Upper lobe of left lung (tissue), 6 donors: ENCODE results near the gene CFAP74. TPM values are rescaled to one million over a fixed set of nuclear protein-coding genes. Genes with fewer than 3 reads are reported as not detected.
"Not testable (repeated sequence)": the region's sequence is repeated elsewhere in the genome, so short reads cannot be mapped to it uniquely, and the experiment has no call there.

Experiments
- ATAC-seq, 2 donors: fragments of 200-7000 bp; cut with Tn5 transposase; one replicate each; pipeline ENCODE4 v1.9.1; 2022; ENCODE audit warnings: mild to moderate bottlenecking in 2 of 2, moderate library complexity in 2 of 2; ENCODE audit not compliant: low FRiP score in 2 of 2
- DNase-seq, 2 donors: peaks; one replicate each; pipeline ENCODE4 v3.0.0-alpha.2; 2019 to 2020
- H3K27ac ChIP-seq, 4 donors: fragments of 200-600 bp; sonication (generic); one replicate each; pipeline ENCODE4 v1.5.1; 2016 to 2019
- H3K27me3 ChIP-seq, 4 donors: fragments of 200-600 bp; sonication (generic); one replicate each; pipeline ENCODE4 v1.5.1; 2017 to 2019
- H3K36me3 ChIP-seq, 4 donors: fragments of 200-600 bp; sonication (generic); one replicate each; pipeline ENCODE4 v1.5.1; 2016 to 2019
- H3K4me1 ChIP-seq, 4 donors: fragments of 200-600 bp; sonication (generic); one replicate each; pipeline ENCODE4 v1.5.1; 2018 to 2019
- H3K4me3 ChIP-seq, 4 donors: fragments of 200-600 bp; sonication (generic); one replicate each; pipeline ENCODE4 v1.5.1; 2017 to 2019; ENCODE audit warnings: mild to moderate bottlenecking in 2 of 4, moderate library complexity in 1 of 4
- H3K9me3 ChIP-seq, 4 donors: fragments of 200-600 bp; sonication (generic); one replicate each; pipeline ENCODE4 v1.5.1; 2018 to 2019
- EP300 ChIP-seq, 4 donors: sonication (generic); formaldehyde crosslinking; IDR thresholded peaks; one replicate each; pipeline ENCODE4 v1.5.1; 2017; ENCODE audit warnings: antibody characterized with exemption in 4 of 4, control low read depth in 2 of 4
- POLR2A ChIP-seq, 4 donors: fragments of 450-650 bp; IDR thresholded peaks; one replicate each; pipeline ENCODE4 v1.5.1; 2016 to 2017; ENCODE audit warnings: antibody characterized with exemption in 4 of 4, mild to moderate bottlenecking in 2 of 4
- POLR2AphosphoS5 ChIP-seq, 2 donors: sonication (generic); formaldehyde crosslinking; IDR thresholded peaks; one replicate each; pipeline ENCODE4 v1.5.1; 2017; ENCODE audit warnings: antibody characterized with exemption in 2 of 2
- WGBS, 2 donors: methylation state at CpG; one replicate each; pipeline ENCODE4 v1.1.5; 2017 to 2018; 5-methylcytosine and 5-hydroxymethylcytosine counted together
- total RNA-seq, 6 donors: library from RNA; depleted of rRNA in 4 of 6; stranded (reverse); fragments of >200 nt in 4 of 6; gene quantifications; one replicate each; pipeline versions ENCODE4 v1.1.0 to v1.2.1, GENCODE V29; 2016 to 2021
- TF ChIP-seq, protein P1 (sequence below), 6 experiments: fragments of 450-650 bp in 4 of 6; fragments of 200-600 bp in 2 of 6; sonication (generic) in 2 of 6; IDR thresholded peaks; one replicate each; pipeline ENCODE4 v1.5.1; 2016 to 2019; ENCODE audit warnings: antibody characterized with exemption in 6 of 6
- donor health status: DM: no; HTN: no; CAD: no; lungs with moderate emphysema.
- donor health status: DM: no; HTN: yes; CAD: no; lungs with severe emphysema.

CFAP74 gene
- total RNA-seq, 6 donors from 2014 or later = 0.14 to 19.8 (median 6.2) TPM

- no peak overlapping the region for H3K27ac ChIP-seq
- no peaks in the 10 kb centered on the region for H3K4me1 ChIP-seq
- peak in 1 of 2 donors; percentile 62 for DNase-seq
- no peak for ATAC-seq
- no peaks in the 10 kb centered on the region for H3K36me3 ChIP-seq
- H3K27me3 ChIP-seq = no peaks in the 10 kb centered on the region
- no peak overlapping the region for H3K4me3 ChIP-seq
- TF ChIP-seq POLR2A (IDR thresholded peaks at IDR 0.05) (no peak), POLR2AphosphoS5 (IDR thresholded peaks at IDR 0.05) (no peak), EP300 (IDR thresholded peaks at IDR 0.05) (no peak)
- TF ChIP-seq, protein P1, sequence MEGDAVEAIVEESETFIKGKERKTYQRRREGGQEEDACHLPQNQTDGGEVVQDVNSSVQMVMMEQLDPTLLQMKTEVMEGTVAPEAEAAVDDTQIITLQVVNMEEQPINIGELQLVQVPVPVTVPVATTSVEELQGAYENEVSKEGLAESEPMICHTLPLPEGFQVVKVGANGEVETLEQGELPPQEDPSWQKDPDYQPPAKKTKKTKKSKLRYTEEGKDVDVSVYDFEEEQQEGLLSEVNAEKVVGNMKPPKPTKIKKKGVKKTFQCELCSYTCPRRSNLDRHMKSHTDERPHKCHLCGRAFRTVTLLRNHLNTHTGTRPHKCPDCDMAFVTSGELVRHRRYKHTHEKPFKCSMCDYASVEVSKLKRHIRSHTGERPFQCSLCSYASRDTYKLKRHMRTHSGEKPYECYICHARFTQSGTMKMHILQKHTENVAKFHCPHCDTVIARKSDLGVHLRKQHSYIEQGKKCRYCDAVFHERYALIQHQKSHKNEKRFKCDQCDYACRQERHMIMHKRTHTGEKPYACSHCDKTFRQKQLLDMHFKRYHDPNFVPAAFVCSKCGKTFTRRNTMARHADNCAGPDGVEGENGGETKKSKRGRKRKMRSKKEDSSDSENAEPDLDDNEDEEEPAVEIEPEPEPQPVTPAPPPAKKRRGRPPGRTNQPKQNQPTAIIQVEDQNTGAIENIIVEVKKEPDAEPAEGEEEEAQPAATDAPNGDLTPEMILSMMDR (IDR thresholded peaks at IDR 0.05) = no peak
- 89 to 94% methylated on average over 22 to 49 of the region's 61 CpGs for WGBS, 2 donors
- H3K9me3 ChIP-seq = no peaks in the 10 kb centered on the region
Measured at GRCh38 chr1:1979482-1980165, 24.0 kb downstream of the CFAP74 start.

DNA sequence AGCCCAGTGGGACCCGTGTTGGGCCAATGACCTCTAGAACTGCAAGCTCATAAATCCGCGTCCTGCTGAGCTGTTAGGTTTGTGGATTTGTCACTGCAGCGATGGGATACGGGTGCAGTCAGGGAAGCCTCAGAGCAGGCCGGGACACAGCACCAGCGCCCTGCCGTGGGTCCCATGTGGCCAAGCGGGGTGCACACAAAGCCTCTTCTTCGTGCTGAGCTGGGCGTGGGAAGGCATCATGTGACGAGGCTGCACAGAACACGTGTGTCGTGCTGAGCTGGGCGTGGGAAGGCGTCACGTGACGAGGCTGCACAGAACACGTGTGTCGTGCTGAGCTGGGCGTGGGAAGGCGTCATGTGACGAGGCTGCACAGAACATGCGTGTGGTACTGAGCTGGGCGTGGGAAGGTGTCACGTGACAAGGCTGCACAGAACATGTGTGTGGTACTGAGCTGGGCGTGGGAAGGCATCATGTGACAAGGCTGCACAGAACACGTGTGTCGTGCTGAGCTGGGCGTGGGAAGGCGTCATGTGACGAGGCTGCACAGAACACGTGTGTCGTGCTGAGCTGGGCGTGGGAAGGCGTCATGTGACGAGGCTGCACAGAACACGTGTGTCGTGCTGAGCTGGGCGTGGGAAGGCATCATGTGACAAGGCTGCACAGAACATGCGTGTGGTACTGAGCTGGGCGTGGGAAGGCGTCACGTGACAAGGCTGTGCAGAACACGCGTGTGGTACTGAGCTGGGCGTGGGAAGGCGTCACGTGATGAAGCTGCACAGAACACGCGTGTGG is 24.7 kb downstream of the CFAP74 start:
- ATAC-seq = not testable (repeated sequence)
- WGBS, 2 donors = 90 to 94% methylated on average over 38 to 51 of the region's 51 CpGs

GRCh38 chr1:1978108-1978507 is 25.5 kb downstream of the CFAP74 start:
- 62 to 89% methylated on average over 11 of the region's 11 CpGs for WGBS, 2 donors
- DNase-seq (peak in 1 of 2 donors; percentile 56), ATAC-seq (no peak)
- H3K27me3 ChIP-seq = no peaks in the 10 kb centered on the region
- TF ChIP-seq EP300 (IDR thresholded peaks at IDR 0.05) = no peak
- TF ChIP-seq, protein P1 (IDR thresholded peaks at IDR 0.05) = no peak
- TF ChIP-seq POLR2AphosphoS5 (IDR thresholded peaks at IDR 0.05) = no peak
- TF ChIP-seq POLR2A (IDR thresholded peaks at IDR 0.05) = no peak
- H3K4me1 ChIP-seq = no peaks in the 10 kb centered on the region
- H3K27ac ChIP-seq = no peak overlapping the region
- H3K9me3 ChIP-seq = no peaks in the 10 kb centered on the region
- H3K36me3 ChIP-seq = no peaks in the 10 kb centered on the region
- no peak overlapping the region for H3K4me3 ChIP-seq

More for the DNA sequence above, 24.7 kb downstream of the CFAP74 start:
- not testable (repeated sequence) for H3K9me3 ChIP-seq, H3K4me3 ChIP-seq, H3K27ac ChIP-seq, H3K27me3 ChIP-seq, H3K36me3 ChIP-seq, H3K4me1 ChIP-seq
- DNase-seq = peak in 1 of 2 donors; percentile 50

- WGBS, 2 donors = 83 to 85% methylated on average over 9 to 19 of the region's 19 CpGs
- no peak overlapping the region for H3K27ac ChIP-seq
- DNase-seq (peak in 1 of 2 donors; percentile 51), ATAC-seq (no peak)
- H3K36me3 ChIP-seq = no peaks in the 10 kb centered on the region
- no peak overlapping the region for H3K4me3 ChIP-seq
- no peaks in the 10 kb centered on the region for H3K27me3 ChIP-seq
- no peaks in the 10 kb centered on the region for H3K4me1 ChIP-seq
- TF ChIP-seq POLR2A (IDR thresholded peaks at IDR 0.05) (no peak), EP300 (IDR thresholded peaks at IDR 0.05) (no peak), POLR2AphosphoS5 (IDR thresholded peaks at IDR 0.05) (no peak)
- TF ChIP-seq, protein P1 (IDR thresholded peaks at IDR 0.05) = no peak
- no peaks in the 10 kb centered on the region for H3K9me3 ChIP-seq
Measured at GRCh38 chr1:1976031-1976430, 27.6 kb downstream of the CFAP74 start.

DNA sequence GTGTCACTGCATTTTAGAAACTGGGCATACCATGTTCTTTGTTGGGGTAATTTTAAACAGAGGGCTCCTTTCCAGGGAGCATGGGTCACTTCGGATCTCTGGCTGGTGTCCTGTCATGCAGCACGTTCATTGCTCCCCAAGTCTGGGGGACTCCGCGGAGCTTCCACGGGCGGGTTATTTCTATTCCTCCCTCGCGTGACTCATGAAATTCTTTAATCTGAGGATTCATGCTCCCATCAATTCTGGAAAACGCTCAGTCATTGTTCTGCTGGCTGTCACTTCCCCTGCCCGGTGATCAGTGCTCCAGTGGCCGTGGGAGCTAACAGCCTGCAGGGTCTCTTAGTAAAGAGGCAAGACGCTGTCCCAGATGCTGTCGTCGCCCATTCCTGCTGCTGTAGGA is 28.1 kb downstream of the CFAP74 start:
- H3K4me1 ChIP-seq = no peaks in the 10 kb centered on the region
- H3K4me3 ChIP-seq = no peak overlapping the region
- DNase-seq (no peak), ATAC-seq (no peak)
- WGBS, 2 donors = 66 to 80% methylated on average over 14 of the region's 14 CpGs
- H3K27ac ChIP-seq = no peak overlapping the region
- no peaks in the 10 kb centered on the region for H3K9me3 ChIP-seq
- TF ChIP-seq, protein P1 (IDR thresholded peaks at IDR 0.05) = no peak
- no peak for TF ChIP-seq EP300 (IDR thresholded peaks at IDR 0.05)
- no peaks in the 10 kb centered on the region for H3K27me3 ChIP-seq
- no peaks in the 10 kb centered on the region for H3K36me3 ChIP-seq
